GM21367 (cell line): Measurements from ENCODE around the gene CRCP.

Experiments used
- ATAC-seq: cut with Tn5 transposase; IDR thresholded peaks from one replicate; pipeline ENCODE4 v1.9.1; 2021; ENCODE audit not compliant: unreplicated experiment

CRCP gene

GRCh38 chr7:66186991-66187390, 72.3 kb downstream of the CRCP start:
- no peak for ATAC-seq

- no peak for ATAC-seq
Observed at GRCh38 chr7:66187905-66188304, 73.3 kb downstream of the CRCP start.

DNA sequence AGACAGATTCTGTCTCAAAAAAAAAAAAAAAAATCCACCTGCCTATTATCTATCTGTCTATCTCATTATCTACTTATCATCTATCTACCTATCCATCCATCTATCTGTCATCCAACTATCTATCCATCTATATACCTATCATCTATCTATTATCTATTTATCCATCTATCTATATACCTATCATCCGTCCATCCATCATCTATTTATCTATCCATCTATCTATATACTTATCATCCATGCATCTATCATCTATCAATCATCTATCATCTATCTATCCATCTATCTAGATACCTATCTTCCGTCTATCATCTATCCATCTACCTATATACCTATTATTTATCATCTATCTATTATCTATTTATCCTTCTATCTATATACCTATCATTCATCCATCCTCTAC, 74.0 kb downstream of the CRCP start:
- ATAC-seq, result no peak

- no peak for ATAC-seq
Observed at GRCh38 chr7:66189695-66190503, 75.3 kb downstream of the CRCP start.

- no peak for ATAC-seq
Observed at GRCh38 chr7:66190504-66190857, 75.8 kb downstream of the CRCP start.

GRCh38 chr7:66193146-66193725, 78.6 kb downstream of the CRCP start:
- no peak for ATAC-seq

DNA sequence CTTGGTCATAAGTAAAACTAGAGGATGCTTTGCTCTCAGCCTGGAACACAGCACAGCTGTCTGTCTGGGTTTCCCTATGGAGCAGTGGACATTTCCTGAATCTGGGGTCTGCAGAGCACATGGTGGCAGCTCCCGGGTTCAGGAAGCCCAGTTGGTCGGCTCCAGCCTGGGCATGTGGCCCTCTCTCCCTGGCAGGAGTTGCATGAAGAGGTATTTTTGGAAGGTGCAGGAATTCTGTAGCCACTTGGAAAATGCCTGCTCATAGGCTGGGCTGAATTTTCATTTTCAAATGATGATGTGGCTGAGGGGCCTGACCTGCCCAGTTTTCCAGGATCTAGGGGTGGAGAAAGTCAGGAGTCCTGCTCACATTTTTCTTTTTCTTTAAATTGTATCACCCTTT, 83.8 kb downstream of the CRCP start:
- ATAC-seq, result no peak

GRCh38 chr7:66198956-66199355, 84.3 kb downstream of the CRCP start:
- ATAC-seq, result no peak

DNA sequence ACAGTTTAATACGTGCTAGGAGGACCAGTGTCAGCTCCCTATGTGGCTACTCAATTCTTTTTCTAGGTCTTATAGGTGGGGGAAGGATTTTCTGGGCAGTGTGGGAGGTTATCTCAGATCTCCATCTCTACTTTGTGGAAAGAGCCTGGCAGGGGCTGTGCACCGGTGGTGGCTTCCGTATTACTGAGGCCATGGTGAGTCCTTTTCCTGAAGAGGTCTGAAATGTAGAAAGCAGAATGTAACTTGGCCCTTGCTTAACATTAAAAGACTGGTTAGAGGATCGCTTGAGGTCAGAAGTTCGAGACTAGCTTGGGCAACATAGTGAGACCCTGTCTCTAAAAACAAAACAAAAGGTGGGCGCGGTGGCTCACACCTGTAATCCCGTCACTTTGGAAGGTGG, 87.8 kb downstream of the CRCP start:
- no peak for ATAC-seq
